ENCODE data around the gene MED22.
"Not testable (repeated sequence)": the region's sequence is repeated elsewhere in the genome, so short reads cannot be mapped to it uniquely, and the experiment has no call there.

The MED22 gene

GRCh38 chr9:133301253-133302230 lies 46.4 kb downstream of the MED22 start:
- DNase-seq (ENCODE audit: low read depth): no peak
- H3K4me3 ChIP-seq (ENCODE audit: low read length): no peak overlapping the region

GRCh38 chr9:133299996-133300395 lies 47.9 kb downstream of the MED22 start:
- H3K9me3 ChIP-seq (ENCODE audit: control insufficient read depth, low read length); DNase-seq (ENCODE audit: low read depth); H3K9ac ChIP-seq (ENCODE audit: low read length); H3K4me1 ChIP-seq (ENCODE audit: control insufficient read depth, insufficient read depth, low read length); H3K4me3 ChIP-seq (ENCODE audit: low read length); H3K36me3 ChIP-seq (ENCODE audit: control insufficient read depth, insufficient read depth, low read length, severe bottlenecking): not testable (repeated sequence)
- H3K27me3 ChIP-seq (replicated peaks; ENCODE audit: control insufficient read depth, insufficient read depth, low read length): peaks cover 34% of the 10 kb centered on the region

More at GRCh38 chr9:133301253-133302230, 46.4 kb downstream of the MED22 start:
- peaks cover 41% of the 10 kb centered on the region for H3K27me3 ChIP-seq (replicated peaks; ENCODE audit: control insufficient read depth, insufficient read depth, low read length)
- no peaks in the 10 kb centered on the region for H3K4me1 ChIP-seq (ENCODE audit: control insufficient read depth, insufficient read depth, low read length)
- peaks cover 5% of the 10 kb centered on the region for H3K9me3 ChIP-seq (ENCODE audit: control insufficient read depth, low read length)
- H3K36me3 ChIP-seq (ENCODE audit: control insufficient read depth, insufficient read depth, low read length, severe bottlenecking): no peaks in the 10 kb centered on the region
- no peak overlapping the region for H3K9ac ChIP-seq (ENCODE audit: low read length)

- Histone ChIP-seq H3K9me3 (ENCODE audit: control insufficient read depth, low read length) (peaks cover 51% of the 10 kb centered on the region), H3K27me3 (replicated peaks; ENCODE audit: control insufficient read depth, insufficient read depth, low read length) (peaks cover 18% of the 10 kb centered on the region), H3K9ac (ENCODE audit: low read length) (no peak overlapping the region), H3K4me3 (ENCODE audit: low read length) (no peak overlapping the region), H3K36me3 (ENCODE audit: control insufficient read depth, insufficient read depth, low read length, severe bottlenecking) (no peaks in the 10 kb centered on the region), H3K4me1 (ENCODE audit: control insufficient read depth, insufficient read depth, low read length) (no peaks in the 10 kb centered on the region)
- DNase-seq (ENCODE audit: low read depth): no peak
These were observed 53.7 kb downstream of the MED22 start for GRCh38 chr9:133294257-133294656.

- Histone ChIP-seq H3K4me3 (ENCODE audit: low read length) (no peak overlapping the region), H3K4me1 (ENCODE audit: control insufficient read depth, insufficient read depth, low read length) (no peaks in the 10 kb centered on the region), H3K27me3 (replicated peaks; ENCODE audit: control insufficient read depth, insufficient read depth, low read length) (peaks cover 18% of the 10 kb centered on the region), H3K9me3 (ENCODE audit: control insufficient read depth, low read length) (peaks cover 61% of the 10 kb centered on the region), H3K36me3 (ENCODE audit: control insufficient read depth, insufficient read depth, low read length, severe bottlenecking) (no peaks in the 10 kb centered on the region), H3K9ac (ENCODE audit: low read length) (no peak overlapping the region)
- DNase-seq (ENCODE audit: low read depth): no peak
These were observed 57.1 kb downstream of the MED22 start for GRCh38 chr9:133290751-133291302.

Measured in adipocyte (in vitro differentiated cells).